Osteoblast (primary cell): ENCODE measurements around the gene CTNNBIP1. TPM values are rescaled to one million over a fixed set of nuclear protein-coding genes. Genes with fewer than 3 reads are reported as not detected.

Source experiments
- DNase-seq: peaks from one replicate; pipeline ENCODE4 v3.0.0; 2011; ENCODE audit warnings: low spot score, mixed read lengths; ENCODE audit not compliant: insufficient read length; ENCODE audit errors: missing footprints
- H2AFZ ChIP-seq: 2 replicates; pipeline ENCODE4 v1.6.0; 2011; ENCODE audit warnings: mild to moderate bottlenecking, low read length
- H3K27ac ChIP-seq: 2 replicates; pipeline ENCODE4 v1.5.1; 2011; ENCODE audit warnings: mild to moderate bottlenecking, low read depth, low read length, moderate library complexity
- H3K27me3 ChIP-seq: 2 replicates; pipeline ENCODE4 v1.6.0; 2012; ENCODE audit warnings: mild to moderate bottlenecking, control low read depth, inconsistent platforms, low read length, moderate library complexity; ENCODE audit not compliant: insufficient read depth
- H3K36me3 ChIP-seq: 2 replicates; pipeline ENCODE4 v1.5.1; 2011; ENCODE audit warnings: mild to moderate bottlenecking, low read length, control low read depth, moderate library complexity; ENCODE audit not compliant: insufficient read depth
- H3K4me1 ChIP-seq: 2 replicates; pipeline ENCODE4 v1.5.1; 2011; ENCODE audit warnings: mild to moderate bottlenecking, low read length, control low read depth, moderate library complexity; ENCODE audit not compliant: insufficient read depth
- H3K4me2 ChIP-seq: 2 replicates; pipeline ENCODE4 v1.6.0; 2011; ENCODE audit warnings: mild to moderate bottlenecking, low read length; ENCODE audit not compliant: insufficient read depth
- H3K4me3 ChIP-seq: fragments of 200-600 bp; sonication (generic); 3 replicates; pipeline ENCODE4 v1.5.1; 2012; ENCODE audit warnings: mild to moderate bottlenecking, low read length, inconsistent platforms; ENCODE audit not compliant: insufficient read depth
- H3K79me2 ChIP-seq: 2 replicates; pipeline ENCODE4 v1.6.0; 2012; ENCODE audit warnings: mild to moderate bottlenecking, low read length, control low read depth, inconsistent platforms; ENCODE audit not compliant: insufficient read depth
- H3K9me3 ChIP-seq: 2 replicates; pipeline ENCODE4 v1.5.1; 2011; ENCODE audit warnings: low read depth, low read length, control low read depth
- H4K20me1 ChIP-seq: 2 replicates; pipeline ENCODE4 v1.6.0; 2012; ENCODE audit warnings: mild to moderate bottlenecking, low read length, control low read depth; ENCODE audit not compliant: insufficient read depth
- CTCF ChIP-seq: IDR thresholded peaks from 2 replicates; pipeline ENCODE4 v1.5.1; 2011; ENCODE audit warnings: mild to moderate bottlenecking, low read depth, low read length, moderate library complexity; ENCODE audit errors: extremely low read depth
- total RNA-seq: library from RNA; depleted of rRNA; stranded (reverse); fragments of >200 nt; gene quantifications from 2 replicates; pipeline ENCODE4 v1.2.3, GENCODE V29; 2012

Gene CTNNBIP1
- total RNA-seq, 1 donor, result 18.5 TPM

GRCh38 chr1:9871021-9871420 lies 39.0 kb downstream of the CTNNBIP1 start:
- no peak for TF ChIP-seq CTCF

DNA sequence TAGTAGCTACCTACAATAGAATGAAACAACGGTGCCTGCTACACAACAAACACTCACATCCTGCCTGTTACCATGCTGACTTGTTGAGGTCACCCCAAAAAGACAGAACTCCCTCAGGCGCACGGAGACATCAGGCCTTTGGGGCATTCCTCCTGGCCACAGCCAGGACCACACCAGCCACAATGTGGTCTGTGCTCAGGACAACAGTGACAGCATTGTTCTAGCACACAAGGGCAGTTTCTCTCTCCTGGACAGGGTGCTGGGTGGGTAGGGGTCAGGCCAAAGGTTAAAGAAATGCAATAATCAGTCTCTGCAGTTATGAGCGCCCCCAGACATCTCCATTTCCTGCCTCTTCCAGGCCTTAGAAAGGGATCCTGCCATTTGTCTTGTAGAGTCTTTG lies 39.5 kb downstream of the CTNNBIP1 start:
- Histone ChIP-seq H3K4me2 (no peak overlapping the region), H2AFZ (no peak overlapping the region), H3K4me1 (peaks cover 5% of the 10 kb centered on the region), H4K20me1 (peaks cover 5% of the 10 kb centered on the region), H3K27me3 (no peaks in the 10 kb centered on the region), H3K27ac (no peak overlapping the region), H3K4me3 (no peak overlapping the region), H3K79me2 (no peaks in the 10 kb centered on the region), H3K9me3 (no peaks in the 10 kb centered on the region), H3K36me3 (no peaks in the 10 kb centered on the region)
- TF ChIP-seq CTCF, result no peak
- no peak for DNase-seq

More at GRCh38 chr1:9871021-9871420, 39.0 kb downstream of the CTNNBIP1 start:
- Histone ChIP-seq H3K4me3 (no peak overlapping the region), H3K36me3 (no peaks in the 10 kb centered on the region), H4K20me1 (peaks cover 5% of the 10 kb centered on the region), H3K4me2 (no peak overlapping the region), H3K79me2 (no peaks in the 10 kb centered on the region), H3K27ac (no peak overlapping the region), H3K9me3 (no peaks in the 10 kb centered on the region), H3K4me1 (peaks cover 5% of the 10 kb centered on the region), H3K27me3 (no peaks in the 10 kb centered on the region), H2AFZ (no peak overlapping the region)
- no peak for DNase-seq

DNA sequence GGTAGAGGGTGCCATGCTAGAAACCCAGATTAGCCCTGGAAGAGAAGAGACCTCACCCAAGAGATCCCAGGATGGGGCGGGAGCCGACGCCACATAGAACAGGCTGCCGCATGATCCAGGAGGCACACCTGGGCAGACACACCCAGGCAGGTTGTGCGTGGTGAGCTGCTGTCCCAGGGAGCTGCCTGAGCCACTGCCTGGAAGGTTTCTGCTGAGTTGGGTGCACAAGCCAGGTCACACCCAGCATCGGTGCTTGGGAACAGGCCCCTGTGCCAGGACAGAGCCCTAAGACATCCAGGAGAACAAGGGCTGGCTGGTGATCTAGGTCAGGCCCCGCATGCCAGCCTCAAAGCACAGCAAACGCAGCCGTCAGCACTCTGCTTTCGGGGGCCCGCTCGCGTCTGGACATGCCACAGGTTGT lies 40.2 kb downstream of the CTNNBIP1 start:
- no peaks in the 10 kb centered on the region for H3K79me2 ChIP-seq
- H3K36me3 ChIP-seq, result no peaks in the 10 kb centered on the region
- no peak overlapping the region for H3K4me2 ChIP-seq
- H4K20me1 ChIP-seq, result peaks cover 5% of the 10 kb centered on the region
- no peak for DNase-seq
- H3K4me3 ChIP-seq, result no peak overlapping the region
- H3K27me3 ChIP-seq, result no peaks in the 10 kb centered on the region
- H3K4me1 ChIP-seq, result peaks cover 1% of the 10 kb centered on the region
- no peak overlapping the region for H2AFZ ChIP-seq
- no peak overlapping the region for H3K27ac ChIP-seq
- no peaks in the 10 kb centered on the region for H3K9me3 ChIP-seq
- TF ChIP-seq CTCF, result no peak

GRCh38 chr1:9868244-9868590 lies 41.9 kb downstream of the CTNNBIP1 start:
- no peaks in the 10 kb centered on the region for H3K27me3 ChIP-seq
- no peak for TF ChIP-seq CTCF
- no peaks in the 10 kb centered on the region for H3K36me3 ChIP-seq
- no peaks in the 10 kb centered on the region for H3K79me2 ChIP-seq
- no peak overlapping the region for H3K27ac ChIP-seq
- H3K4me2 ChIP-seq, result no peak overlapping the region
- no peak overlapping the region for H3K4me3 ChIP-seq
- H4K20me1 ChIP-seq, result no peaks in the 10 kb centered on the region
- H2AFZ ChIP-seq, result no peak overlapping the region
- H3K9me3 ChIP-seq, result no peaks in the 10 kb centered on the region
- no peak for DNase-seq
- no peaks in the 10 kb centered on the region for H3K4me1 ChIP-seq
